GM18502 (cell line): ENCODE data around the gene CBFA2T2.

Source experiments
- ATAC-seq: cut with Tn5 transposase; IDR thresholded peaks from one replicate; pipeline ENCODE4 v1.9.1; 2021; ENCODE audit warnings: mild to moderate bottlenecking; ENCODE audit not compliant: unreplicated experiment, poor library complexity

Gene CBFA2T2

DNA sequence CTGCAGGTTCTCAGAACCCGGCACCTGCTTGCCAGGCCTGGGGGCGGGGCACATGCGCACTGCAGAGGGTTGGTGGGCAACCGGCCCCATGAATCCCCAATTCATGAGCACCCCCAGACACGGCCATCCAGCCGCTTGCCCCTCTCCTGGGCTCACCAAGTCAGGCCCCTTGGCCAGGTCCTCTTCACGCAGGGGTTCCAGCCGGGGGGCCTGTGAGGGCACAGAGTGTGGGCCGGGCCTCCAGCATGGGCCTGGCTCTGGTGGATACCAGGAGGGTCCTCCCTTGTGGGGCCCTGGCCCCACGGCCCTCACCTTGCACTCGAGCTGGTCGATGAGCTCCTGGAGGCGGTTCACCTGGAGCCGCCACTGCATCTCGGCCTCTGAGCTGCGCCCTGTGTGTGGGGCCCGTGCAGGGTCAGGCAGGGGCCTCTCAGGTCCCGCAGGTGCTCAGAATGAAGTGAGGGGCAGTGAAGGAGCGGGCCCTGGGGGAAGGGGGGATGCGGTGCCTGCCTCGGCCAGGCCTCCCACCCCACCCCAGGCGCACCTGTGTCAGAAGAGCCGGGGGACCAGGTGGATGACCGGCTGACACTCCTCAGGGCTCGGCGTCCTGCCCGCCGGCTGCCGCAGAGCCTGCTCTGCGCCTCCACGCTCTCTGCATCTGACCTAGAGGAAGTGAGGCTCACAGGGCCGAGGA lies 169.6 kb downstream of the CBFA2T2 start:
- no peak for ATAC-seq

GRCh38 chr20:33660035-33660684 lies 170.3 kb downstream of the CBFA2T2 start:
- ATAC-seq, result no peak

- no peak for ATAC-seq
These were observed 170.8 kb downstream of the CBFA2T2 start for GRCh38 chr20:33660685-33661058.

DNA sequence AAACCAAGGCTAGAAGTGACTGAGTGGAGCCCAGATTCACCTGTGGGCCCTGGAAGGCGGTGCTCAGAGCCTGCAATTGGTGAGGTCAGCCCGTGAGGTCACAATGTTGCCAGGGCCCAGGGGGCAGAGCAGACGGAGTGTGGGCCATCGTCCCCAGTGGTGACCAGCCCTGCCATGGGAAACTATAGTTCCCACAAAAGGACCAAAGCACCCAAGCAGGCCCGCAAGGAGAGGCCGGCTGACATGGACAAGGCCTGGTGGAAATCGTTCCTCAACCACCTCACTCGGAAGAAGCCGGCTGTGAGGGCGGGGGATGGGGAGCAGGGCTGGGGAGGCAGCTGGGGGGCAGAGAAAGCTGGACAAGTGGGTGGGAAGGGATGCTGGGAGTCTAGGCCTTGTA lies 172.3 kb downstream of the CBFA2T2 start, which contains the start of gene C20orf144:
Gene C20orf144 (plus strand): TSS at position 156 of the 400 bp plus-strand sequence. CDS start 19 bp downstream, at position 175.
- no peak for ATAC-seq

- peak; percentile 43 for ATAC-seq
These were observed 173.5 kb downstream of the CBFA2T2 start for GRCh38 chr20:33663161-33664084.

GRCh38 chr20:33664085-33664761 lies 174.3 kb downstream of the CBFA2T2 start:
- no peak for ATAC-seq

- no peak for ATAC-seq
These were observed 174.9 kb downstream of the CBFA2T2 start for GRCh38 chr20:33664762-33665144.

DNA sequence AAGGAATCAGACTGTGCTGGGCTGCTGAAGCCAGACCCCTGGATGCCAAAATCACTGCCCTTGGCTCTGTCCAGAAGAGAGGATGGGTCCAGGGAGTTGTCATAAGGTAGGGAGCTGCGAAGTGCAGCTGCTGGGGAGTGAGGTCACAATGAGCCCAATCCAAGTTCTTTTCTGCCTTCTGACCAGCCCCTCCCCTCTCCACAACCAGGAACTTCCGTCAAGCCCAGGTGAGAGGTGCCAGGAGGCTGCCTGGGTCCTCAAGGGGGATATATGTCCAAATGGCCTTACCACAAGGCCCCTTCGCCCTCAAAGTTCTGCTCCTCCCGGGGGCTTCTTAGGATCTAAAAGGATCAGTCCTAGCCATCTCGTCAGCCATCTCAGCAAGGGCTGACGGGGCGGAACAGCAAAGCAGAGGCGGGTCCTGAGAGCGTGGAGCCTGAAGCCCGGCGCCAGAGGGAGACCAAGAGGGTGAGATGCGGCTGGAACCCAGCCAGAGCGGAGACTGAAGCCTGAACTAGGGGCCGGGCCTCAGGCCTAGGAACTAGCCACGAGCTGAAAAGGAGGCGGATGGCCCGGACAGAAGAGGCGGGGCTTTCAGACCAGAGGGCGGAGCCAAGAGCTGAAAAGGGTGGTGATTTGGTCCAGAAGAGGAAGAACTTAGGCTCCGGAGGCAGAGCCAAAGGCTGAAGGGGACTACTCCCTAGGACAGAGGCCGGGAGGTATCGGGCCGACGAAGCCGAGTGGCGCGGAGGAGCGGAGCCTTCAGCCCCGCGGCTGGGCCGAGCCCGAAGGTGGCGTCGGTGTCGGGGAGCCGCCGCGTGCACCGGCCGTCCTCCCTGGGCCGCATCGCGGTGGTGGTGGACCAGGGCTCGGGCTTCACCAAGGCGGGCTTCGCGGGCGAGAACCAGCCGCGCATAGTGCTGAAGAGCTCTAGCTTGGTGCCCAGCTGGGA lies 176.7 kb downstream of the CBFA2T2 start, which contains the start of gene ACTL10:
Gene ACTL10 (plus strand): TSS at position 651 of the 952 bp plus-strand sequence. CDS start 555 bp downstream, outside the sequence.
- peak; percentile 74 for ATAC-seq

DNA sequence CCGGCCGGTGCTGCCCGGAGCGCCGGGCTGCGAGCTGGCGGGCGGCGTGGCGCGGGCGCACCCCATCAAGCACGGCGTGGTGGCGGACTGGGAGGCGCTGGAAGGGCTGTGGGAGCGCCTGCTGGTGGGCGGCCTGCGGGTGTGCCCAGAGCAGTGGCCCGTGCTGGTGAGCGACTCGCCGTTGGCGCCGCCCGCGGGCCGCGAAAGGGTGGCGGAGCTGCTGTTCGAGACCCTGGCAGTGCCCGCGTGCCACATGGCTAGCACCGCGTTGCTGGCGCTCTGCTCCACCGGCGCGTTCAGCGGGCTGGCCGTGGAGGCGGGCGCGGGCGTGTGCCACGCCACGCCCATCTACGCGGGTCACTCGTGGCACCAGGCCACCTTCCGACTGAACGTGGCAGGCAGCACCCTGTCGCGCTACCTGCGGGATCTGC lies 177.4 kb downstream of the CBFA2T2 start:
- ATAC-seq, result peak; percentile 6

GRCh38 chr20:33667676-33668465 lies 178.0 kb downstream of the CBFA2T2 start:
- ATAC-seq, result peak; percentile 40

GRCh38 chr20:33668466-33669155 lies 178.7 kb downstream of the CBFA2T2 start:
- no peak for ATAC-seq

GRCh38 chr20:33669224-33669623 lies 179.3 kb downstream of the CBFA2T2 start:
- ATAC-seq, result no peak

DNA sequence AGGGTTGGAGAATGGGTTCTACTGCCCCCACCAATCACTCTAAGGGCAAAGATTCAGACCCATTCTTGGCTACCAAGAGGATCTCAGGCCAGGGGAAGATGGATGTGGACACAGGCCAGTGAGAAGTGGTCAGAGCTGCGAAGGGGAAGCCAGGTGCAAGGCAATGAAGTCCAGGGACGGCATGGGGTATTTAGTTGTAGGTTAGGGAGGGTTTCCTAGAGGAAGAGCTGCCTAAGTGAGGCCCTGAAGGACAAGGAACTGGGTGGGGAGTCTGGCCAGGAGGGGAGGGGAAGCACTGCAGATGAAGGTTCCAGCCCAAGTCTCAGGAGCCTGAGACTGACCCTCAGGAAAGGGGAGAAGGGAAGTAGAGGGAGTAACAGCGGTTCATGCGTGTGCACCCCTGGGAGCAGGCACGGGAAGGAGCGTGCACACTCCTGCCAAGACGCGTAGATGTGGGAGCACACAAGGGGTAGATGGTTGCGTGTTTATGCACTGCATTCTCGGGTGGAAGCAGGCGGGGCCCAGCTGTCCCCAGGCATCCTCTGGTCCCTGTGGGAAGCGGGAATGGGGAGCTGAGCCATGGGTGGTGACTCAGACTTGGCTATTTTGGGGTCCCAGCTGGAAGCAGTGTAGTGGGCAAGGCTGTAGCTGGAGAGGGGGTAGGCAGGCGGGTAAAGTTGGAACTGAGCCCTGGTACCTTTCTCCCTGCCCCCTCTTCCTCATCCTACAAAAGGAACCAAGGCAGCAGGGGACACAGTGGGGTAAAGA lies 180.2 kb downstream of the CBFA2T2 start:
- ATAC-seq, result no peak

DNA sequence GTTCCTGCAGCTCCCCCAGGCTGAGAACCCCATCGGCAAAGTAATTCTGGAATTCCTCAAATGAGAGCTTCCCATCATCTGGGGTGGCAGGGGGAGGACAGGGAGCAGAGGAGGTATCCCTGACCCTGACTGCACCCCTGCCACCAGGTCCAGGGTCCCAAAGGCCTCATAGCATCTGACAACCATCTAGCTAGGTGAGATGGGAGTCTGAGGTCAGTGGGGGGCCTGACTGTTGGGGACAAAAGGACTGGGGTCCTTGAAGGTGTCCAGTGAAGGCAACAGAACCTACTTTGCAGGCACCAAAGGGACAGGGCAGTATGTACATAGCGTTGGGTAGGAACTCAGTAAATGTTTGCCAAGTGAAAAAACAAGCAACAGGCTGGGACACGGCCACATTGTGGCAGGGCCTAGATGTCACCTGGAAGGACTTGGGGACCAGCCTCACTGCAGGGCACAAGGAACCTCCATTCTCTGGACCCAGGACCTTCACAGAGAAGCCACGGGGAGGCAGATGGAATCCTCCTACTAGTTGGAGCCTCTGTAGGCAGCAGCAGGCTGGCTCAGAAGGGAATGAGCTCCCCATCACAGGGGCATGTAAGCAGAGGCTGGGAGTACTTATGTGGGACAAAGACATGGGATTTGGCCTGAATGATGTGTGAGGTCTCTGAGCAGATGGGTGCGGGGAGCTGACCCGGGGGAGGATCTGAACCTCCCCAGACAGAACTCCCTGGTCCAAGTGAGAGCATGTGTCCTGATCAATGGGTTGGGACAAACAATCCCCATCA lies 181.0 kb downstream of the CBFA2T2 start:
- no peak for ATAC-seq

DNA sequence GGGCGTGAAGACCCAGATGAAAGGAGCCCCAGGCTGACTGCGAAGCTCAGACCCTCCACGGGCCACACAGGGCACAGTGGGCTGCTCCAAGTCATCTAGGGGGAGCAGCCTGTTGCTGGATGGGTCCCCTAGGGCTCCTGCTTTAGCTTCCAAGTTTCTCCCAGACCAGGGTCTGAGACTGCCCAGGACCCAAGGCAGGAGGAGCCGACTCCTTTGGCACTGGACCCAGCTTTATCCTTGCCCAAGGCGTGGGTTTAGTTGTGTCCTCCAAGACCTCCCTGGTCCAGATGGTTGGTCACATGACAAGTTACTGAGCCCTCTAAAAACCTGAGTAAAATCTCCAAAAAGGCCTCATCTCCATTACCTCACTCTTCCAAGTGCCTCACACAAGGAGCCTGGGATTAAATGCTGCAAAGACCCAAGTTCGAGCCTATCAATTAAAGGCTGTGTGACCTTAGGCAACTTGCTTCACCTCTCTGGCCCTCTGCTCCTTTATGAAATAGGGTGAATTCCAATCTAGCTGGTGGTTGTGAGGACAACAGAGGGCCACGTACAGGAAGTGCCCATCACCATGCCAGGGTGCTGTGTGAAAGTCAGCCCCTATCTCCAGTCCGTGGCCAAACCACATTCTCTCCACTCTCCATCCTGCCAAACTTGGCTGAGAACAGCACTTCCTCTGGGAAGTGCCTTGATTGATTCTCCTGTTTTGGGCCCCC lies 181.8 kb downstream of the CBFA2T2 start:
- no peak for ATAC-seq
